HUES6 (cell line): Measurements from ENCODE around the gene CCDC88C.

Experiments
- H3K27ac ChIP-seq: 2 replicates; pipeline ENCODE4 v1.7.0; 2013; ENCODE audit warnings: low read depth, mild to moderate bottlenecking, low read length, inconsistent platforms
- H3K27me3 ChIP-seq: 2 replicates; pipeline ENCODE4 v1.6.1; 2013; ENCODE audit warnings: low read length; ENCODE audit not compliant: control insufficient read depth, insufficient read depth
- H3K36me3 ChIP-seq: 2 replicates; pipeline ENCODE4 v1.6.1; 2013; ENCODE audit warnings: low read length; ENCODE audit not compliant: control insufficient read depth, insufficient read depth
- H3K4me1 ChIP-seq: 2 replicates; pipeline ENCODE4 v1.6.1; 2013; ENCODE audit warnings: low read length; ENCODE audit not compliant: control insufficient read depth, insufficient read depth
- H3K4me3 ChIP-seq: 2 replicates; pipeline ENCODE4 v1.5.1; 2013; ENCODE audit warnings: low read depth, low read length
- H3K9ac ChIP-seq: one replicate; pipeline ENCODE4 v1.6.1; 2013; ENCODE audit warnings: mild to moderate bottlenecking, low read length
- H3K9me3 ChIP-seq: 2 replicates; pipeline ENCODE4 v1.6.1; 2013; ENCODE audit warnings: low read depth, low read length; ENCODE audit not compliant: control insufficient read depth, insufficient read depth

The CCDC88C gene

DNA sequence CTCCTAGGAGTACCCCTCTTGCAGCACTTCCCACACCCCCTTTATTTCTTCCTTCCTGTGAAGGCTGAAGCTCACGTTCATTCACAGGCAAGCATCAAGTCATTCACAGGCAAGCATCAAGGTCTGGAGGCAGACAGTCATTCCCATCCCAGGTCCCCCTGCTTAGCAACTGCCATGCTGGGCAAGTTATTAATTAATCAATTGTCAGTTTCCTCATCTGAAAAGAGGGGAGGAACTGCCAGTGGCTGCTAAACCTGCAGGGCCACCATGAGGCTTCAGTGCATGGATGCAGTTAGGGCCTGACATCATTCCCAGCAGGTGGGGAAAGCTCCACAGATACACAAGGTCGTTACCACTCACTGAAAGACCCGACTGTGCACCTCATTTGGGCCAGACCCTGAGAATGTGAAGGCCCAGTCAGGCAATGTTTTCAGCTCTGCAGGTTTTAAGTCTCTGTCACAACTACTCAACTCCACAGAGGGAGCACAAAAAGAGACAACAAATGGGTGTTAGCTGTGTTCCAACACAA, 88.1 kb downstream of the CCDC88C start:
- peaks cover 2% of the 10 kb centered on the region; the same call in 1 of the 2 replicates for H3K4me1 ChIP-seq
- H3K4me3 ChIP-seq = no peak overlapping the region
- no peak overlapping the region for H3K9ac ChIP-seq
- H3K36me3 ChIP-seq = peaks cover 8% of the 10 kb centered on the region; the same call in 1 of the 2 replicates
- no peak overlapping the region for H3K27ac ChIP-seq
- H3K27me3 ChIP-seq = no peaks in the 10 kb centered on the region
- H3K9me3 ChIP-seq = no peaks in the 10 kb centered on the region

DNA sequence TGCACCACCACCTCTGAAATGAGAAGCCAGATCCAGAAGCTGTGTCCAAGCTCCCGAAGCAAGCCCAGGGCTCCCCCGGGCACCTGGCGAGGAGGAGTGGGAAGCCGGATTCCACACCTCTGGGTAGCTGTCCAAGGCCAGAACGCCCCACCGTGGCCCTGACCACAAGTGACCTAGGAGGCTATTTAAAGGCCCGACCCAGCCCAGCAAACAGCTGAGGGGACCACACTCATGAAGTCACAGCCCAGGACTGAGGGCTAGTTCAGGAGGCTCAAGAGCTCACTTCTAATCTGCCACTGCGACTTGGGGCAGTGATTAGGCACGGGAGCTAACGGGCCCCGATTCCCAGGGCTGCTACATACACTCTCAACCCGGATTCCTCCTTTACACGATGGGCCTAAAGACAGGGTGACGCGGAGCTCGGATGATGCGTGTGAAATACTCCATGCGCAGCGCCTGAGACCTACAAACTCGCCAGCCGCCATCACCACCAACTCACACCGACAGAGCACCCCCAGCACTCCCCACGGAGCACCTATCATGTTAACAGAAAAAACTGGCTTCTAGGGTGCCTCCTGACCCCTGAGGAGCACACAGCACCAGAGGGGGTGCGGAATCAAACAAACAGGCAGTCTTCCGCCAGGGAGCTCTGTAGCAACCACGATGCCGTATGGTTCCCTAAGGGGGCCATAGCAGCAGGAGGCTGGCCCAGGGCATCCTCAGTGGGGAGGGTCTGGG, 89.1 kb downstream of the CCDC88C start:
- no peak overlapping the region for H3K27ac ChIP-seq
- peaks cover 12% of the 10 kb centered on the region; the same call in 1 of the 2 replicates for H3K4me1 ChIP-seq
- H3K9ac ChIP-seq = no peak overlapping the region
- no peak overlapping the region for H3K4me3 ChIP-seq
- H3K36me3 ChIP-seq = peaks cover 12% of the 10 kb centered on the region; the same call in 1 of the 2 replicates
- no peaks in the 10 kb centered on the region for H3K27me3 ChIP-seq
- no peaks in the 10 kb centered on the region for H3K9me3 ChIP-seq

GRCh38 chr14:91327661-91328312, 89.8 kb downstream of the CCDC88C start:
- peaks cover 12% of the 10 kb centered on the region; the same call in 1 of the 2 replicates for H3K36me3 ChIP-seq
- H3K9ac ChIP-seq = no peak overlapping the region
- no peak overlapping the region for H3K27ac ChIP-seq
- H3K9me3 ChIP-seq = no peaks in the 10 kb centered on the region
- peaks cover 12% of the 10 kb centered on the region; the same call in 1 of the 2 replicates for H3K4me1 ChIP-seq
- H3K27me3 ChIP-seq = no peaks in the 10 kb centered on the region
- no peak overlapping the region for H3K4me3 ChIP-seq

GRCh38 chr14:91327250-91327595, 90.4 kb downstream of the CCDC88C start:
- Histone ChIP-seq H3K27me3 (no peaks in the 10 kb centered on the region), H3K4me1 (peaks cover 12% of the 10 kb centered on the region; the same call in 1 of the 2 replicates), H3K9me3 (no peaks in the 10 kb centered on the region), H3K9ac (no peak overlapping the region), H3K4me3 (no peak overlapping the region), H3K27ac (no peak overlapping the region), H3K36me3 (peaks cover 13% of the 10 kb centered on the region; the same call in 1 of the 2 replicates)

DNA sequence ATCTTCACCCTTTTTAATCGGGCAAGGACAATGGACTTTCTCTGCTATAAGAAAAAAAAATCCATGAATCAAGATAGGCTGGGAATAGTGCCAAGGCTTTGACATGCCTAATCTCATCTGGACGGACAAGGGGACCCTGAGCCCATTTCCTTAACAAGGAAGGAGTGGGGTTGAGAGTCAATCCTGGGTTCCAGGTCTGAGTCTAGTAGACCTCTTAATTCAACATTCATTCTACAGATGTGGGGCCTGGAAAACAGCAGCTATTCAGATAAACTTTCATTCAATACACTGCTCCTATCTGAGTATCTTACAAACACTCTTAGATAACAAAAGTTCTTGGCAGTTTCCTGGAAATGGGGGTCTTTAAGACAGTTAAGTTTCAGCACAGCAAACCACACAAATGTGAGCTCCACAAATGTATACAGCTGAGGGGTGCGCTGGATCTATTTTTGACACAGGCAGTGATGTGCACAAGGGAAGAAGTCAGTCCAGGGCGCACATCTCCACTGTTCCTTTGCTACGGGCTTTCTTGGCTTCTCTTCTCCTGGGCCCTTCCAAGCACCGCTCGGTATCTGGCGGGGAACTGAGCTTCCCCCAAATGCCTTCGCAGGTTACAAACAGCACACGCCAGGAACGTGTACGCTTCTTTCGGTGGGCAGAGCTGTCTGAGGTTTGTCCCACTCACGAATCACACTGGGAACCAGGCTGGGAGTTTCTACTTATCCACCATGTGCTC, 90.9 kb downstream of the CCDC88C start:
- Histone ChIP-seq H3K27me3 (no peaks in the 10 kb centered on the region), H3K9me3 (no peaks in the 10 kb centered on the region), H3K9ac (no peak overlapping the region), H3K27ac (no peak overlapping the region), H3K36me3 (peaks cover 19% of the 10 kb centered on the region; the same call in 1 of the 2 replicates), H3K4me1 (peaks cover 12% of the 10 kb centered on the region; the same call in 1 of the 2 replicates), H3K4me3 (no peak overlapping the region)

DNA sequence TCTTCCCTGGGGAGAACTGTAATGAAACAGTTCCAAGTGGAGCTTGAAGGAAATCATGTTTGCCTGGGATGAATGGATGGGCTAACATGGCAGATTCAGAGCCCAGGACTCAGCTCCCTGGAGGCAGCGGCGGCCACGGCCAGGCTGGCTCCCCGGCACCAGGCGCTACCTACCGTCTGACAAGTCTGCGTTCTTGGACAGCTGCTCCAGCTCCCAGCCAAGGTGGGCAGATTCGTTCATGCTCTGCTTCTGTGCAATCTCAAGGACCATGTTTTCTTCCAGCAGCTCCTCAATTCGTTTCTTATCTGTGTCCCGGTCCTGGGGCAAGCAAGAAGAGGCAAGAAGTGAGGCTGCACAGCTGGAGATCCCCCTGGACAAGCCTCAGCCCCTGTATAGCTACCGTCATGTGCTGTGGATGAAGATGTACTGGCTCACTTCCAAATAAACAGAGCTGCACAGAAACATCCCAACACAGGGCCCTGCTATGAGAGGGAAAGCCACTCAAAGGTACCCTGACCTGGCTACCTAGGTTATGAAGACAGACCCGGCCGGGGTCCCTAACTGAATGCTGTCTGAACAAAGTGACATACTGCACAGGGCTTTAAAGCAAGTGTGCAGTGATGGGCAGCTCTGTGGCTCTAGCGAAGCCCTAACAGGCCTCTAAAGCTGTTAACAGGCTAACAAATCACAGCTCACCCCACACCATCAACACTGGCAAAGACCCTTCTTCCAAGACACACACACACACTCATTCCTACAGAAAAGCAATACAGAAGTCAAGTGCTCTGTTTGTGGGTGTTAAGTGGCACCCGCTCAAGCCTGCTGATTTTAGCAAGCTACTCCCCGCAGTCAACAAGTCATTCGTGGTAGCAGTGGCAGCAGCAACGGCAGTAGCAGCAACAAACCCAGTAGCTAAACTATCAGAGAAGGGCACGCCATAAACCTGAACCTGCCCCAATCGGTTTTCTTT, 92.7 kb downstream of the CCDC88C start:
- Histone ChIP-seq H3K27ac (no peak overlapping the region), H3K36me3 (peaks cover 32% of the 10 kb centered on the region; the same call in 1 of the 2 replicates), H3K4me3 (peak overlapping the region; percentile 35; the same call in 1 of the 2 replicates), H3K9me3 (no peaks in the 10 kb centered on the region), H3K27me3 (no peaks in the 10 kb centered on the region), H3K4me1 (peaks cover 12% of the 10 kb centered on the region; the same call in 1 of the 2 replicates), H3K9ac (peak overlapping the region; percentile 24)

DNA sequence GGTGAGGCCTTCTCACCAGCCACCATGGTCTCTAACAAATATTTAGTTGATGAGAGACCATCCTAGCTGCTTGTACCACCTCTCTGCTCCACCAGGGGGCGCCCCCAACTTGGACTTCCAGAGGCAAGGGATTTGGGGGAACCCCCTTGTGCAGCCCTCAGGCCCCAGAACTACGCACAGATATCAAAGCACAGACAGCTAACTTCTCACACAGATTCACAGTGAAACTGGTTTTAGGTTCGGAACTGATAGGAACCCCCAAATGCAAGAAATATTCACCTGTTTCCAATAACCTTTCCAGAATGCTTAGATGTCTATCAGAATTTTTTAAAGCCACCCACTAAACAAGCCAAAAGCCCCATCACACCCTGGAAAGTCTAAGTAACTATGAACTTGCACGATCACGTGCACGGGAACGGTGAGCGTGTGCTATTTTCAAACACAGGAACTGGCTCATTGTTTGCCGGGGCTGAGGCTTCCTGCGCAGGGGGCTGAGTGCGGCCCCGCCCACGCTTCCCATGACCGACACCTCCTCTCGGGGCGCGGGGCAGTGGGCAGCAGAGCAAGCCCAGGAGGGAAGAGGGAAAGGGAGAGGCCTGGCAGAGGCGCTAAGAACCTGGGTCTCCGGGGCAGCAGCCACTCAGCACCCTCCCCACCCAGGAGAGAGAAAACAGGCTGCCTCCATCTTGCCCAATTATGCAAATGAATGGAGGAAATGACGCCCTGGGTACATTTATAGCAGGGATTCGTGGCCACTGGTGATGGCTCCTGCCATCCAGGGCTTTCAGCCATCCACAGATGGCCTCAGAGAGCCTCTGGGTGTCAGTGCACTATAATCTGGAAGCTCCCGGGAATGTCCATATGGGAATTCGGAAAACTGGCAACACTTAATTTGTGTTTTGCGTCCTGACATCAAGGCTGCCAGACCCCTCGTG, 93.7 kb downstream of the CCDC88C start:
- Histone ChIP-seq H3K4me3 (peak overlapping the region; percentile 35; the same call in 1 of the 2 replicates), H3K9ac (peak overlapping the region; percentile 24), H3K36me3 (peaks cover 39% of the 10 kb centered on the region), H3K27me3 (no peaks in the 10 kb centered on the region), H3K9me3 (no peaks in the 10 kb centered on the region), H3K4me1 (peaks cover 12% of the 10 kb centered on the region; the same call in 1 of the 2 replicates), H3K27ac (no peak overlapping the region)

- H3K4me3 ChIP-seq = no peak overlapping the region
Observed at GRCh38 chr14:91323031-91323430, 94.6 kb downstream of the CCDC88C start.

GRCh38 chr14:91322623-91323022, 95.0 kb downstream of the CCDC88C start:
- peaks cover 12% of the 10 kb centered on the region; the same call in 1 of the 2 replicates for H3K4me1 ChIP-seq
- peaks cover 50% of the 10 kb centered on the region for H3K36me3 ChIP-seq
- H3K9ac ChIP-seq = no peak overlapping the region

More at GRCh38 chr14:91323031-91323430, 94.6 kb downstream of the CCDC88C start:
- Histone ChIP-seq H3K36me3 (peaks cover 46% of the 10 kb centered on the region), H3K9me3 (no peaks in the 10 kb centered on the region), H3K27ac (no peak overlapping the region), H3K27me3 (no peaks in the 10 kb centered on the region), H3K9ac (no peak overlapping the region), H3K4me1 (peaks cover 12% of the 10 kb centered on the region; the same call in 1 of the 2 replicates)

More at GRCh38 chr14:91322623-91323022, 95.0 kb downstream of the CCDC88C start:
- no peaks in the 10 kb centered on the region for H3K9me3 ChIP-seq
- no peaks in the 10 kb centered on the region for H3K27me3 ChIP-seq
- no peak overlapping the region for H3K4me3 ChIP-seq
- no peak overlapping the region for H3K27ac ChIP-seq
